Measurements from ENCODE around the gene LMBRD2. TPM values are rescaled to one million over a fixed set of nuclear protein-coding genes. Genes with fewer than 3 reads are reported as not detected.

Gene LMBRD2
- total RNA-seq, 2 donors from 2014 or later, result 12.7 to 18.7 TPM

DNA sequence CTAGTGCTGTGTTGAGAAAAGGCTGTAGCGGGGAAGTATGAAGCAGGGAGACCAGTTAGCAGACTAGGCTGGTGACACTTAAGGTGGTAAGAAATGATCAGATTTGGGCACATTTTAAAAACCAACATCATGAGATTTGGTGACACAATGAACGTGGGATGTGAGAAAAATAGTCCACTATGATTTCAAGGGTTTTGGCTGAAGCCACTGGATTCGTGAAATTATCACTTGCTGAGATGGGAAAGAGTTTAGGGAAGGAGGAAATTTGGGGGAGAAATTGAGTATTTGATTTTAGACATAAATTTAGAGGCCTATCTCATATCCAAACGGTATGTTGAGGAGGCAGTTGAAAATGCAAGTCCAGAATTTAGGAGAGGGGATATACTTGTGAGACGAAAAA, 23.4 kb upstream of the LMBRD2 start:
- Mint-ChIP-seq H3K27me3 (no peaks in the 10 kb centered on the region), H3K27ac (no peak overlapping the region), H3K4me3 (no peak overlapping the region), H3K36me3 (peaks cover 35% of the 10 kb centered on the region), H3K4me1 (ENCODE audit: low read depth in 2 of 2) (peaks cover 4 to 11% of the 10 kb centered on the region in 2 donors), H3K9me3 (no peaks in the 10 kb centered on the region)
- ATAC-seq, result no peak
- no peak for DNase-seq (ENCODE audit: low spot score)

DNA sequence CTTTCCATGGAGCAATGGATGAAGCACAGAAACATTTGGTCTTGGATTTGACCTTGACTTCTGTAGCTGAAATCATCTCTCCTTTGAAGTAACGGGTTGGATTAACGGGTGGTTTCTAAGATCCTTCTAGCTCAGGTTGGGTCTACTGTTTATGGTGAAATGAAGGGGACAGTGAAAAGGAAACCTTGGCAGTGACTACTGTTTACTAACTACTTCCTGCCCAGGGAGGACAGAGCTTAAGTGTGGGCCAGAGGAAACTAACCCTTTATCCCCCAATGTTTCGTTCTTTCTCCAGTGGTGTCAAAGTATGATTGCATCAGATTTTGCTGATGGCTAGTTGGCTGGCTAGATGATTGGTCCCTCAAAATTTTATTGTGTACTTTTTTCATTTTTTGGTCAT, 22.4 kb upstream of the LMBRD2 start:
- ATAC-seq (peak; percentile 51 to 65), DNase-seq (ENCODE audit: low spot score) (no peak)
- Mint-ChIP-seq H3K27me3 (no peaks in the 10 kb centered on the region), H3K9me3 (no peaks in the 10 kb centered on the region), H3K4me3 (no peak overlapping the region), H3K4me1 (ENCODE audit: low read depth in 2 of 2) (peaks cover 4 to 11% of the 10 kb centered on the region in 2 donors), H3K36me3 (peaks cover 31% of the 10 kb centered on the region), H3K27ac (peak overlapping the region; percentile 2 to 6)

DNA sequence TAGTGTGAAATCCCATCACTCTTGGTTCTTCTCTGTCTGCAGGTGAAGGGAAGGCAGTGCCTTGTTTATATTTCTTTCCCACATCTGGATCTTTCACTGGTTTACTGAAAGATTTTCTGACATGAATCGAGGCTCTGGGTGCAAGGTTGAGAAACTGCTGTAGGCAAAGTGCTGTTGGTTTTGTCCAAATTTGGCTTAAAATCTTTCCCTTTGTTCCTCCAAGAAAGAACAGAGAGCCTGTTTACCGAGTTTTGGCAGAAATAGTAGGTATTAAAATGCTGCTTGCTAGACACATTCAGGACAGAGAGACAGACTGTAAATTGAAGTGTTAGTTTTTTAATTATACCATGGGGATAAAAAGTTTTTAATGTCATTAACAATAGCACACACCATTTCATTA, 21.7 kb upstream of the LMBRD2 start:
- H3K27ac Mint-ChIP-seq, result no peak overlapping the region
- ATAC-seq (no peak), DNase-seq (ENCODE audit: low spot score) (no peak)
- no peaks in the 10 kb centered on the region for H3K27me3 Mint-ChIP-seq
- H3K4me1 Mint-ChIP-seq (ENCODE audit: low read depth in 2 of 2), result peaks cover 4 to 11% of the 10 kb centered on the region in 2 donors
- peaks cover 27% of the 10 kb centered on the region for H3K36me3 Mint-ChIP-seq
- no peak overlapping the region for H3K4me3 Mint-ChIP-seq
- no peaks in the 10 kb centered on the region for H3K9me3 Mint-ChIP-seq

DNA sequence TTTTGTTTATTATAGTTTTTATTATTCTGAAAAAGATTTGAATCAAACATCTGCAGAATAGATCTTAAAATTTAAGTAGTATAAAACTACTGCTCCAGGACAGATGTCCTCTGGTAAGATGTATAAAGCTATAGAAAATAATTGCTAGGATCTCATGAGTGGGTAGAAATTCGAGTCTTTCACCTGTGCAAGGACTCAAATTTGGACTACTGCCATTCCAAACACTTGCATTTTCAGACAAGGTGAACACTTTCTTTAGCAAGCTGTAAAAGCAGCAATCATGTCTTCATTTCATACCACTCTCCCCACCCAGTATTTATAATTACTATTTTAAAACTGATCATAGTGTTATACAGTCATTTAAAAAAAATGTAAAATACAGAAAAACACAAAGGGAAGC, 20.9 kb upstream of the LMBRD2 start:
- Mint-ChIP-seq H3K4me3 (no peak overlapping the region), H3K4me1 (ENCODE audit: low read depth in 2 of 2) (peaks cover 4 to 11% of the 10 kb centered on the region in 2 donors), H3K9me3 (no peaks in the 10 kb centered on the region), H3K27ac (no peak overlapping the region), H3K36me3 (peaks cover 33% of the 10 kb centered on the region), H3K27me3 (no peaks in the 10 kb centered on the region)
- ATAC-seq, result no peak
- no peak for DNase-seq (ENCODE audit: low spot score)

DNA sequence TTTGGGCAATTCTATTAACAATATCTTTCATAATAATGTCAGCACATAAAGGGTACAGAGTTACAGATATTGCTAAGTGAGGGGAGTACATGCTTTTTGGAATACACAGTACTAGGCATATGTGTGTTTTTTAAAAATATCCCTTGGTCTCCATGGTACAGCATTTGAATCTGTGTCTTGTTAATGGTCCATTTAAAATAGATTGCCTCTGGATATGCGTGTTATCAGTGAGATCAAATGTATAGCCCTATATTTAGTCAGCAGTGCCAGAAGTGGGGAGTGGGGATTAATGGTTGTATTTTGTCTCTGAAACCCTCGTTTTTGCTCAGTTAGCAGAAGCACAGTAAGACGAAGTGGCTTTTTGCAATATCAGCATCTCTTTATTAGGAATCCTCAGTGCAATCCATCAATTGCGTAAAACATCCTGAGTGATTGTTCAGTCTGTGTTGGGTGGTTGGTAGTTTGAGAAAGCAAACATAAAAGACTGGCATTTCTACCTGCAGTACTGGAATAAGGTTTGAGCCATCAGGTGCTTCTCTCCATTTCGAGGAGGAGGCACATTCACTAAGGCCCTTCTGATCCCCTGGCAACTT, 19.2 kb upstream of the LMBRD2 start:
- Mint-ChIP-seq H3K27ac (no peak overlapping the region), H3K27me3 (no peaks in the 10 kb centered on the region), H3K4me1 (ENCODE audit: low read depth in 2 of 2) (peaks cover 0 to 2% of the 10 kb centered on the region in 2 donors), H3K4me3 (no peak overlapping the region), H3K9me3 (no peaks in the 10 kb centered on the region), H3K36me3 (peaks cover 32% of the 10 kb centered on the region)
- ATAC-seq, result no peak
- DNase-seq (ENCODE audit: low spot score), result no peak

DNA sequence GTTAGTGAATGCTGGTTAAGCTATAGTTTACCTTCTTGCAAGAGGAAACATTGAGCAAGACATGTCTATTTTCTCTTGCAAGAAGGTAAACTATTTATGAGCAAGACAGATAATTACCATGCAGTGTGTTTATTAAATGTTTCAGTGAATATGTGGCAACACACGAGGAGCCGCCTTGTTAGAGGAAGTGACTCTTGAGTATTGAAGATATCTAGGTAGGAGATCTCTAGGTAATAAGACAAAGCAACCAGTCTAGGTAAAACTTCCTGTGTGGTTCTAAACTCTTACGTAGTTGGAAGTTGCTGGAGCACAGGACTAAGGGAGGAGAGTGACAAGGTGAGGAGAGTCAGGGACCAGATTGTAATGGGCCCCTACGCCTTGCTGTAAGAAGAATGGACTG, 17.1 kb upstream of the LMBRD2 start:
- H3K36me3 Mint-ChIP-seq, result peaks cover 18% of the 10 kb centered on the region
- no peak overlapping the region for H3K4me3 Mint-ChIP-seq
- no peaks in the 10 kb centered on the region for H3K4me1 Mint-ChIP-seq (ENCODE audit: low read depth in 2 of 2)
- H3K9me3 Mint-ChIP-seq, result no peaks in the 10 kb centered on the region
- no peaks in the 10 kb centered on the region for H3K27me3 Mint-ChIP-seq
- no peak for ATAC-seq
- DNase-seq (ENCODE audit: low spot score), result no peak
- no peak overlapping the region for H3K27ac Mint-ChIP-seq

DNA sequence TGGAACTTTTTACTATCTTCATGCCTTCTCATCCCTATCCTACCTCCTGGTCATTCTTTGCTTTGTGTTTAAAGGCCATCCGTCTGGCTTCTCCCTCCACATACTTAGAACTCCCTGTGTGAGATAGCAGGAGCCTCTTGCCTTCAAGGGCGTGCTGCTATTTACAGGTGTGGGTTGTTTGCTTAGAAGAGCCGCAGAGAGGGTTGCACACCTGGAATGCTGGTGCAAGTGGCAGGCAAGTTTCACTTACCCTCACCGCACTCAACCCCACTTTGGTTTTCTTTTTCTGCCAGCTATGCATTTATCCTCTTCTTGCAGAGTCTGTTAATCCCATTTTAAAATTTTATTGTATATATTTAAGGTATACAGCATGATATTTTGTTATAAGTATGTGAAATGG, 12.8 kb upstream of the LMBRD2 start:
- Mint-ChIP-seq H3K27me3 (no peaks in the 10 kb centered on the region), H3K4me1 (ENCODE audit: low read depth in 2 of 2) (peaks cover 4 to 22% of the 10 kb centered on the region in 2 donors), H3K4me3 (no peak overlapping the region), H3K36me3 (peaks cover 30% of the 10 kb centered on the region), H3K27ac (no peak overlapping the region), H3K9me3 (no peaks in the 10 kb centered on the region)
- no peak for DNase-seq (ENCODE audit: low spot score)
- no peak for ATAC-seq

DNA sequence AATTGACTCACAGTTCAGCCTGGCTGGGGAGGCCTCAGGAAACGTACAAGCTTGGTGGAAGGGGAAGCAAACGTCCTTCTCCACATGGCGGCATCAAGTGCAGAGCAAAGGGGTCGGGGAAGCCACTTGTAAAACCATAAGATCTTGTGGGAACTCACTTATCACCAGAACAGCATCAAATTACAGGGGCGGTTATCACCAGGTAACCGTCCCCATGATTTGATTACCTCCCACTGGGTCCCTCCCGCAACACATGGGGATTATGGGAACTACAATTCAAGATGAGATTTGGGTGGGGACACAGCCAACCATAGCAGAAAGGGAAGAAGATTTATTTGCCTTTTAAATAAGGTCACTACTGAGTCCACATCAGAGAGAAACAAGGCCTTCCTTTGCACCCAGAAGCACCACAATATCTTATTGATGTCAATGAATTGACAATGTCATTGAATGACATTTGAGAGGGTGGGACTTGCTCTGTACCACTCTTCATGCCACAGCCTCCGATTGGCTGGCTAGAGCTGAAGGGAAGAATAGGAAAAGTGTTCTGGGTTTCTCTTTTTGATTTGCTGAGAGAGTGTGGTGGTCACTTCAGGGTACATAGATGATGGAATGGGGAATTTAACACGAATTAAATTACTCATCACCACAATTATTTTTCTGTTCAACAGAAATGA, 11.3 kb upstream of the LMBRD2 start:
- no peaks in the 10 kb centered on the region for H3K9me3 Mint-ChIP-seq
- H3K27me3 Mint-ChIP-seq, result no peaks in the 10 kb centered on the region
- peaks cover 8 to 33% of the 10 kb centered on the region in 2 donors for H3K4me1 Mint-ChIP-seq (ENCODE audit: low read depth in 2 of 2)
- DNase-seq (ENCODE audit: low spot score) (no peak), ATAC-seq (no peak)
- H3K27ac Mint-ChIP-seq, result no peak overlapping the region
- H3K4me3 Mint-ChIP-seq, result no peak overlapping the region
- peaks cover 31% of the 10 kb centered on the region for H3K36me3 Mint-ChIP-seq

DNA sequence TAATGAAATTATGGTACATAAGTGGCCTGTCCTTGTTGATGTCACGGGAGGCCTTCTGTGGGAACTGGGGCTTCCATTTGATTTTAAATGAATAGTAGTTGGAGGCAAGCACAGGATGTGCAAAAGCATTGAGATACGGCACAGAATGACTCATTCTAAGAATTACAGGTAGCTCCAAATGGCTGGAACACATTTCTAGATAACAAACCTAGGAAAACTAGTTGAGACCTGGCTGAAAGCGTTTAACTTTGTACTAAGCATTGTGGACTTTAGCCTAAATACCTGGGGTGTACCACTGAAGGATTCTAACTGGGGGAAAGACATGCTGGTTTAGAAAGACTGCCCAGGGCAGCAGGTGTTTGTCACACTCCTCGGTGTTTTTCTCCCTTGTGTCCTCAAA, 9.7 kb upstream of the LMBRD2 start:
- no peak for DNase-seq (ENCODE audit: low spot score)
- Mint-ChIP-seq H3K9me3 (no peaks in the 10 kb centered on the region), H3K36me3 (peaks cover 32% of the 10 kb centered on the region), H3K27me3 (no peaks in the 10 kb centered on the region), H3K27ac (no peak overlapping the region), H3K4me3 (no peak overlapping the region), H3K4me1 (ENCODE audit: low read depth in 2 of 2) (peaks cover 13 to 33% of the 10 kb centered on the region in 2 donors)
- ATAC-seq, result no peak

DNA sequence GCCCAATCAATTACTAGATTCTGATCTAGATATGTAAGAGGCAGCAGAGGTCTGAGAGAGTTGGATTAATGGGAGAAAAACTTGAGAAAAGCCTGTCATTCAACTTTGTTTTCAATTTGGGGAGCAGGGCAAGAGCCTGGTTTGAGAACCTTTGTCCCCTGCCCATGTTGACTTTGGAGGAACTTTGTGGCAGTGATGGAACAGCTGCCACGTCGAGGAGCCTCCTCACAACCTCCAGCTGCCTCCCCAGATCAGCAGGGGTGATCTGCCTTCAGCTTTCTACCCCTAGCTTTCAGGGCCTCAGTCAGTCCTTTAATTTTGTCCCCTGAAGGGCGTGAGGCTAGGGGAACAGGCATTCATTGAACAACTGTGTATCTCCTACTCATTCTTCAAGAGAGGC, 8.9 kb upstream of the LMBRD2 start:
- Mint-ChIP-seq H3K27ac (no peak overlapping the region), H3K9me3 (no peaks in the 10 kb centered on the region), H3K36me3 (peaks cover 39% of the 10 kb centered on the region), H3K4me1 (ENCODE audit: low read depth in 2 of 2) (peaks cover 17 to 40% of the 10 kb centered on the region in 2 donors), H3K27me3 (no peaks in the 10 kb centered on the region), H3K4me3 (no peak overlapping the region)
- ATAC-seq, result no peak
- DNase-seq (ENCODE audit: low spot score), result no peak

DNA sequence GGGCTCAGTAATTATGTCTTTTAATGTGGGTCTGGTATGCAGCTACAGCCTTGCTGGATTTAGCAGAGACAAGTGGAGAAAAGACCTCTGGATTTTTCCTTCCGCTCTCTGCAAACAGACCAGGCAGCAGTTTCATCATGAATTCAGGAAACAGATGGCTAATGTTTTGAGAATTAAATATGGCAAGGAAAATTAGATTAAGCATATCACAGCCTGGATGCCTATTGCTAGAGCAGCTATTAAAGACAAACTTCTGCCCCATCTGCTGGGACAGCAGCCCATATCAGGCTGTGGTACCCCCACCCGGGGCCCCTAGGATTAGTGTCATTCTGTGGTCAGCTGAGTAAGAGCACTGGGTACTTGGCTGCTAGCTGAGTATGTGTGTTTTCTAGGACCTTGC, 6.5 kb upstream of the LMBRD2 start:
- peaks cover 29 to 52% of the 10 kb centered on the region in 2 donors for H3K4me1 Mint-ChIP-seq (ENCODE audit: low read depth in 2 of 2)
- H3K36me3 Mint-ChIP-seq, result peaks cover 45% of the 10 kb centered on the region
- ATAC-seq (no peak), DNase-seq (ENCODE audit: low spot score) (no peak)
- H3K9me3 Mint-ChIP-seq, result no peaks in the 10 kb centered on the region
- H3K27ac Mint-ChIP-seq, result no peak overlapping the region
- H3K27me3 Mint-ChIP-seq, result no peaks in the 10 kb centered on the region
- H3K4me3 Mint-ChIP-seq, result no peak overlapping the region

DNA sequence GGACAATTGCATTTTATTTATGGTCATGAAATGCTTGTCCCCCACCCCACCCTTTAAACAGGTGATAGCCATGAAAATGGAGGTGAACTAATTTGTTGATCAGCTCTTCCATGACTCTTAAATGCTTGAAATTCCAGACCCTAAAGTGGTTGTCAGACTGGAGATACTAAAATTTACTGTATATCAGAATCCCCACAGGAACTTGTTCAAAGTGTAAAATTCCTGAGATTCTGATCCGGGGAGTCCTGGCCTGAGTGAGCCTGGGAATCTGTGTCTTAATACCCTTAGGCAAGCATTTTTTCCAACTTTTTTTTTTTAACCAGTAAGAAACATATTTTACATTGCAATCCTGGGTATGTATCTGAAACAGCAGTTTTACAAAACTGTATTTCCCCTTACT, 4.9 kb upstream of the LMBRD2 start:
- Mint-ChIP-seq H3K36me3 (peaks cover 42% of the 10 kb centered on the region), H3K9me3 (no peaks in the 10 kb centered on the region), H3K4me1 (ENCODE audit: low read depth in 2 of 2) (peaks cover 32 to 50% of the 10 kb centered on the region in 2 donors), H3K27ac (no peak overlapping the region), H3K27me3 (no peaks in the 10 kb centered on the region), H3K4me3 (no peak overlapping the region)
- no peak for ATAC-seq
- DNase-seq (ENCODE audit: low spot score), result no peak

DNA sequence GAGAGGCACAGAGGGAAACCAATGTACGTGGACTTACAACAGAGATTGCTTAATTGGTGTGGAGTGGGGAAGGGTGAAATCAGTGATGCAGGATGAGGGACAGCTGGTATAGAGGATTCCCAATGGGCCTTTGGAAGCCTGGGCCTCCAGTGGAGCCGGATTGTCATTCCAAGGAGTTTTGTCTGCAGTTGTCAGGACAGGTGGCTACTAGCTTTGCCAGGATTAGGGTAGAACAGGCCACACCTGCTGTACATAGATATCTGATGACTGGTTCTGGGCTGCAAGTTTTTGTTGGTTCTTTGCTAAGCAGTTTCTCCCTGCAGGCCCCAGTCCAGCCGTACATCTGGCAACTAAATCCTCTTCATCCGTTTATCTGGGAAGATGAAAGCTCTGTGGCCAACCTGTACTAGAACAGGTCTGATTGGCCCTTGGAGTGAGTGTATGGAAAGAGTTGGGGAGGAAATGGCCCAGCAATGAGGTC, 4.5 kb upstream of the LMBRD2 start:
- Mint-ChIP-seq H3K27me3 (no peaks in the 10 kb centered on the region), H3K36me3 (peaks cover 42% of the 10 kb centered on the region), H3K4me1 (ENCODE audit: low read depth in 2 of 2) (peaks cover 32 to 46% of the 10 kb centered on the region in 2 donors), H3K4me3 (no peak overlapping the region), H3K27ac (no peak overlapping the region), H3K9me3 (no peaks in the 10 kb centered on the region)
- DNase-seq (ENCODE audit: low spot score) (no peak), ATAC-seq (no peak)

DNA sequence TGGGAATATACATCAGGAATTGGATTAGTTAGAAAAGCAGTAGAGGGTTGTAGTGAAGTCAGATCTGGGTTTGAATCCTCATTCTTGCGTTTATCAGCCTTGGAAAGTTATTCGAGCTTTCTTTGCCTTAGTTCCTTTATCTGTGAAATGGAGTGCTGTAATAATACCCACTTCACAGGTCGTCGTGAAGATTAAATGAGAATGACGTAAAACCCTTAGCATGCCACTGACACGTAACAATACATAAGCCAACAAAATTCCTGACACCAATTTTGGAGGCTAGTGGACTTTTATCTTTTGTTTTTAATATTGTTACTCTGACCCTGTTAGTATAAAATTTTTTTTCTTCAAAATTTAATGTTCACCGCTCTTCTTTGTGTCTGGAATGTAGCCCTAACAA, 3.6 kb upstream of the LMBRD2 start:
- Mint-ChIP-seq H3K4me3 (no peak overlapping the region), H3K27me3 (no peaks in the 10 kb centered on the region), H3K36me3 (peaks cover 42% of the 10 kb centered on the region), H3K9me3 (no peaks in the 10 kb centered on the region), H3K4me1 (ENCODE audit: low read depth in 2 of 2) (peaks cover 41 to 54% of the 10 kb centered on the region in 2 donors), H3K27ac (no peak overlapping the region)
- ATAC-seq (no peak), DNase-seq (ENCODE audit: low spot score) (no peak)
